Measurements from ENCODE around the gene LRRC72.

LRRC72 gene

GRCh38 chr7:16609842-16610450, 83.3 kb downstream of the LRRC72 start:
- DNase-seq (ENCODE audit: insufficient read length), result no peak

DNA sequence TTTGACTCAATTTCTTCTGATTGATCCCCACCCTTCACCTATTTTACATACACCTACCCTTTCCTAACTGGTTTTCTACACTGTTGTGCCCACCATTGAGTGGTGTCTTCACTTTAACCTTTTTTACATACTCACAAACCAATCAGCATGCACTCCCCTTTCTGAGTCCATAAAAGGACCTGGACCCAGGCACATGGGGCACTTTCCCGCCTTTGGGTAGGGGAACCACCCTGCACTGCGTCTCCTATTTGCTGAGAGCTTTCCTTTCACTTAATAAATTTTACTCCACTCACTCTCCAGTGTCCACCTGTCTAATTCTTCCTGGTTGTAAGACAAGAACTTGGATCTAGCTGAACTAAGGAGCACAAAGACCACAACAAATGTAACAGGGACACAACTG, 85.1 kb downstream of the LRRC72 start:
- TF ChIP-seq POLR2AphosphoS5 (IDR thresholded peaks at IDR 0.05; ENCODE audit: low read depth, low read length) (no peak), TAF1 (IDR thresholded peaks at IDR 0.05; ENCODE audit: borderline replicate concordance, low read depth, low read length) (no peak), POLR2A (IDR thresholded peaks at IDR 0.05; ENCODE audit: low read depth, low read length) (no peak)
- FAIRE-seq, result no peak
- no peak for DNase-seq (ENCODE audit: insufficient read length)

More at GRCh38 chr7:16609842-16610450, 83.3 kb downstream of the LRRC72 start:
- no peak for TF ChIP-seq TAF1 (IDR thresholded peaks at IDR 0.05; ENCODE audit: borderline replicate concordance, low read depth, low read length)
- no peak for TF ChIP-seq POLR2AphosphoS5 (IDR thresholded peaks at IDR 0.05; ENCODE audit: low read depth, low read length)
- no peak for TF ChIP-seq POLR2A (IDR thresholded peaks at IDR 0.05; ENCODE audit: low read depth, low read length)
- FAIRE-seq, result no peak

GRCh38 chr7:16615228-16615627, 88.6 kb downstream of the LRRC72 start:
- DNase-seq (ENCODE audit: insufficient read length) (no peak), FAIRE-seq (no peak)
- TF ChIP-seq TAF1 (IDR thresholded peaks at IDR 0.05; ENCODE audit: borderline replicate concordance, low read depth, low read length) (no peak), POLR2AphosphoS5 (IDR thresholded peaks at IDR 0.05; ENCODE audit: low read depth, low read length) (no peak)

GRCh38 chr7:16616122-16616521, 89.5 kb downstream of the LRRC72 start:
- no peak for TF ChIP-seq TAF1 (IDR thresholded peaks at IDR 0.05; ENCODE audit: borderline replicate concordance, low read depth, low read length)
- no peak for TF ChIP-seq POLR2A (IDR thresholded peaks at IDR 0.05; ENCODE audit: low read depth, low read length)
- no peak for TF ChIP-seq POLR2AphosphoS5 (IDR thresholded peaks at IDR 0.05; ENCODE audit: low read depth, low read length)
- DNase-seq (ENCODE audit: insufficient read length), result no peak
- FAIRE-seq, result no peak

- DNase-seq (ENCODE audit: insufficient read length) (no peak), FAIRE-seq (no peak)
- no peak for TF ChIP-seq POLR2A (IDR thresholded peaks at IDR 0.05; ENCODE audit: low read depth, low read length)
- TF ChIP-seq TAF1 (IDR thresholded peaks at IDR 0.05; ENCODE audit: borderline replicate concordance, low read depth, low read length), result no peak
- no peak for TF ChIP-seq POLR2AphosphoS5 (IDR thresholded peaks at IDR 0.05; ENCODE audit: low read depth, low read length)
Measured at GRCh38 chr7:16616542-16616941, 89.9 kb downstream of the LRRC72 start.

DNA sequence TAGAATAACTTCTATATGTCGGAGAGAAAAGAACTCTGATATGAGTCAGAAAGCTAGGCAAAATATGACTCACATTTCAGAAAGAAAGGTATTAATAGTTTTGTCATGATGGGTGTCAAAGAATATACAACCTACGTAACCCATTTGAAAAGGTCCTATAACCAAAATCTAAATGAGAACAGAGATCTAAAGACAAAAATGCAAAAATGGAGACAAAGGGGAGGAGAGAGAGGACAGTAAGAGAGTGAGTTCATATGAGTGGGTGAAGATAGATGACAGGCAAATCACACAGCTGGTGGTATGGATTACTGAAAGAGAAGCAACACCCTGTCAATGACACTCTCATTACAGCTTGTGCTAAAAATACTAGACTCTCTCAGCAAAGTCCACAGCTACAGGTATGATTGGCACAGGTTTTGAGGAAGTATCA, 93.4 kb downstream of the LRRC72 start:
- TF ChIP-seq POLR2A (IDR thresholded peaks at IDR 0.05; ENCODE audit: low read depth, low read length), result no peak
- no peak for TF ChIP-seq TAF1 (IDR thresholded peaks at IDR 0.05; ENCODE audit: borderline replicate concordance, low read depth, low read length)
- no peak for TF ChIP-seq POLR2AphosphoS5 (IDR thresholded peaks at IDR 0.05; ENCODE audit: low read depth, low read length)
- no peak for FAIRE-seq
- DNase-seq (ENCODE audit: insufficient read length), result no peak

DNA sequence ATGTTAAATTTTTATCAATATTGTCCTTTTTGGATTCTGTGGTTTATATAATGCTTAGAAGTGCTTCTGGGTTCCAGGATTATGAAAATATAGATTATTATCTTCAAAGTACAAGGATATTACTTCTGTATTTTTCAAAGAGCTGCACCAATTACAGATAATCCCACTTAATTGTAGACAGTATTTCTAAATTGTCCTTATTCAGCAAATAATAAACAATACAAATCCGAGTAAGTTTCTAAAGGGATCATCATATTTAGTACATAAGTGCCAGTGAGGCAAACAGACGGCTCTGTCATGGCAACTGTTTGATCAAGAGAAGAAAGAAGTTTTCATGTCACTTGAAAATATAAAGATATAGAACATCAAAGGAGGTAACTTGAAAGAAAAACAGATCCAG, 99.8 kb downstream of the LRRC72 start:
- FAIRE-seq, result no peak
- no peak for TF ChIP-seq TAF1 (IDR thresholded peaks at IDR 0.05; ENCODE audit: borderline replicate concordance, low read depth, low read length)
- DNase-seq (ENCODE audit: insufficient read length), result no peak

DNA sequence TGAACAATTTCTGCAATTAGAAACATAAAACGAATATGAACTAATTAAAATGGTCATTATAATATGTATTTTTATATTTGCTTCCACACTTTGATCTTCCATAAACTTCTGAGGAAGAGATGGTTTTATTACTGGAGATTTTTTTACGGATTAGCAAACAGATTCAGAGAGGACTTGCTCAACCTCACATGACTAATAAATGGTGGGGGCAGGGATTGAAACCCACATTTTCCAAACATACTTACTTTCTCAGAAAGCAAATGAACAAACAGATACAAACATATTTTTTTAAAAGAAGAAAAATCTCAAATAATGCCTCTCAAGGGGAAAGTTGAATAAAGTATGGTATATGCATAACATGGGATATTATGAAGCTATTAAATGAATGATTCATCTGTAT, 100.6 kb downstream of the LRRC72 start:
- DNase-seq (ENCODE audit: insufficient read length) (no peak), FAIRE-seq (no peak)
- no peak for TF ChIP-seq POLR2AphosphoS5 (IDR thresholded peaks at IDR 0.05; ENCODE audit: low read depth, low read length)
- no peak for TF ChIP-seq POLR2A (IDR thresholded peaks at IDR 0.05; ENCODE audit: low read depth, low read length)
- TF ChIP-seq TAF1 (IDR thresholded peaks at IDR 0.05; ENCODE audit: borderline replicate concordance, low read depth, low read length), result no peak

- FAIRE-seq (no peak), DNase-seq (ENCODE audit: insufficient read length) (no peak)
- TF ChIP-seq POLR2AphosphoS5 (IDR thresholded peaks at IDR 0.05; ENCODE audit: low read depth, low read length), result no peak
- TF ChIP-seq POLR2A (IDR thresholded peaks at IDR 0.05; ENCODE audit: low read depth, low read length), result no peak
- TF ChIP-seq TAF1 (IDR thresholded peaks at IDR 0.05; ENCODE audit: borderline replicate concordance, low read depth, low read length), result no peak
Measured at GRCh38 chr7:16630654-16631053, 104.0 kb downstream of the LRRC72 start.

Data from GM12892 (cell line).